HG03095 (cell line): ENCODE results near the gene KCTD16.

Experiments used
- ATAC-seq: cut with Tn5 transposase; IDR thresholded peaks from one replicate; pipeline ENCODE4 v1.9.1; 2021; ENCODE audit warnings: moderate library complexity; ENCODE audit not compliant: unreplicated experiment

KCTD16 gene

GRCh38 chr5:144393641-144394435 lies 223.2 kb downstream of the KCTD16 start:
- ATAC-seq: no peak

GRCh38 chr5:144395704-144396103 lies 225.0 kb downstream of the KCTD16 start:
- ATAC-seq: no peak

- ATAC-seq: no peak
These were observed 232.4 kb downstream of the KCTD16 start for GRCh38 chr5:144403058-144403457.

GRCh38 chr5:144403817-144404420 lies 233.2 kb downstream of the KCTD16 start:
- no peak for ATAC-seq

GRCh38 chr5:144404672-144405071 lies 234.0 kb downstream of the KCTD16 start:
- ATAC-seq: no peak

- ATAC-seq: no peak
These were observed 235.3 kb downstream of the KCTD16 start for GRCh38 chr5:144405991-144406390.

- no peak for ATAC-seq
These were observed 235.8 kb downstream of the KCTD16 start for GRCh38 chr5:144406442-144406841.

- ATAC-seq: no peak
These were observed 243.7 kb downstream of the KCTD16 start for GRCh38 chr5:144414202-144415029.

- no peak for ATAC-seq
These were observed 245.5 kb downstream of the KCTD16 start for GRCh38 chr5:144416196-144416595.

- ATAC-seq: no peak
These were observed 248.0 kb downstream of the KCTD16 start for GRCh38 chr5:144418719-144419118.

GRCh38 chr5:144421411-144421810 lies 250.7 kb downstream of the KCTD16 start:
- no peak for ATAC-seq

GRCh38 chr5:144422018-144422727 lies 251.5 kb downstream of the KCTD16 start:
- no peak for ATAC-seq

GRCh38 chr5:144427866-144428265 lies 257.2 kb downstream of the KCTD16 start:
- ATAC-seq: no peak

GRCh38 chr5:144428326-144428725 lies 257.7 kb downstream of the KCTD16 start:
- no peak for ATAC-seq

- ATAC-seq: no peak
These were observed 258.7 kb downstream of the KCTD16 start for GRCh38 chr5:144429405-144429804.

- ATAC-seq: no peak
These were observed 259.2 kb downstream of the KCTD16 start for GRCh38 chr5:144429905-144430304.

- no peak for ATAC-seq
These were observed 262.6 kb downstream of the KCTD16 start for GRCh38 chr5:144433140-144433822.

GRCh38 chr5:144433893-144434292 lies 263.2 kb downstream of the KCTD16 start:
- no peak for ATAC-seq

GRCh38 chr5:144436007-144436406 lies 265.3 kb downstream of the KCTD16 start:
- ATAC-seq: no peak

GRCh38 chr5:144438237-144438636 lies 267.6 kb downstream of the KCTD16 start:
- no peak for ATAC-seq
